Measurements from ENCODE around the gene PPP2R2C. TPM values are rescaled to one million over a fixed set of nuclear protein-coding genes. Genes with fewer than 3 reads are reported as not detected.

PPP2R2C gene
- total RNA-seq, 1 experiment from 2014 or later: not detected

DNA sequence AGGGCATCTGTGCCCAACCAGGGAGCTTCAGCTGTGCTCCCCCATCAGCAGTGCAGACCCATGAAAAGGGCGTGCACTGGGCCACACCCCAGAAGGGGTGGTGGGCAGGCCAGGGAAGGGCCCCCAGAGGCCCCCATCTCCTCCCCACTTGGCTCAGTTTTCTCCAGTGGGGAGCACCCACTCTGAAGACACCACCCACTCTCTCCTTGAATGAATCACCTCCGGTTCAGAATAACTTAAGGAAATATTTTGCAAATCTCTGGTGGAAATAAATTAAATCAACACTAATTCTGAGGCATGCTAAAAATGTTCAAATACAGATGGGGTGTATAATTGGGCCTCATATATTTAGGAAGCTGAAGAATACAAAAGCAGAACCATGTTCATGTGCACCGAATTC, 41.3 kb upstream of the PPP2R2C start:
- H3K36me3 ChIP-seq (ENCODE audit: control insufficient read depth, insufficient read depth, low read length): no peaks in the 10 kb centered on the region
- CTCF ChIA-PET: no interaction called here
- no peak overlapping the region for H3K4me3 Mint-ChIP-seq (ENCODE audit: unreplicated experiment)
- BruUV-seq (replicated peaks): no TSS peak
- H3K4me1 ChIP-seq: no peaks in the 10 kb centered on the region
- H3K27me3 Mint-ChIP-seq (ENCODE audit: insufficient read depth, unreplicated experiment): peaks cover 15% of the 10 kb centered on the region
- H3K9me3 Mint-ChIP-seq (ENCODE audit: unreplicated experiment): peaks cover 18% of the 10 kb centered on the region
- no peak for DNase-seq
- H3K4me1 Mint-ChIP-seq (ENCODE audit: low read depth, unreplicated experiment): no peaks in the 10 kb centered on the region
- no peaks in the 10 kb centered on the region for H3K9me3 ChIP-seq
- intact Hi-C loops (cut with micrococcal nuclease; ENCODE audit: unreplicated experiment): no loop called here
- no peaks in the 10 kb centered on the region for H3K27me3 ChIP-seq (replicated peaks; ENCODE audit: control insufficient read depth, insufficient read depth, low read length)
- H3K36me3 Mint-ChIP-seq (ENCODE audit: insufficient read depth, unreplicated experiment): peaks cover 6% of the 10 kb centered on the region
- H3K4me3 ChIP-seq (ENCODE audit: low read depth, low read length): no peak overlapping the region
- POLR2A ChIA-PET: no interaction called here
- TF ChIP-seq, protein P1, sequence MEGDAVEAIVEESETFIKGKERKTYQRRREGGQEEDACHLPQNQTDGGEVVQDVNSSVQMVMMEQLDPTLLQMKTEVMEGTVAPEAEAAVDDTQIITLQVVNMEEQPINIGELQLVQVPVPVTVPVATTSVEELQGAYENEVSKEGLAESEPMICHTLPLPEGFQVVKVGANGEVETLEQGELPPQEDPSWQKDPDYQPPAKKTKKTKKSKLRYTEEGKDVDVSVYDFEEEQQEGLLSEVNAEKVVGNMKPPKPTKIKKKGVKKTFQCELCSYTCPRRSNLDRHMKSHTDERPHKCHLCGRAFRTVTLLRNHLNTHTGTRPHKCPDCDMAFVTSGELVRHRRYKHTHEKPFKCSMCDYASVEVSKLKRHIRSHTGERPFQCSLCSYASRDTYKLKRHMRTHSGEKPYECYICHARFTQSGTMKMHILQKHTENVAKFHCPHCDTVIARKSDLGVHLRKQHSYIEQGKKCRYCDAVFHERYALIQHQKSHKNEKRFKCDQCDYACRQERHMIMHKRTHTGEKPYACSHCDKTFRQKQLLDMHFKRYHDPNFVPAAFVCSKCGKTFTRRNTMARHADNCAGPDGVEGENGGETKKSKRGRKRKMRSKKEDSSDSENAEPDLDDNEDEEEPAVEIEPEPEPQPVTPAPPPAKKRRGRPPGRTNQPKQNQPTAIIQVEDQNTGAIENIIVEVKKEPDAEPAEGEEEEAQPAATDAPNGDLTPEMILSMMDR (IDR thresholded peaks at IDR 0.05; ENCODE audit: insufficient read depth in 1 of 2, low read depth in 1 of 2, low read length in 1 of 2, severe bottlenecking in 1 of 2, unreplicated experiment in 1 of 2): no peak
- H3K27ac Mint-ChIP-seq (ENCODE audit: unreplicated experiment): no peak overlapping the region

DNA sequence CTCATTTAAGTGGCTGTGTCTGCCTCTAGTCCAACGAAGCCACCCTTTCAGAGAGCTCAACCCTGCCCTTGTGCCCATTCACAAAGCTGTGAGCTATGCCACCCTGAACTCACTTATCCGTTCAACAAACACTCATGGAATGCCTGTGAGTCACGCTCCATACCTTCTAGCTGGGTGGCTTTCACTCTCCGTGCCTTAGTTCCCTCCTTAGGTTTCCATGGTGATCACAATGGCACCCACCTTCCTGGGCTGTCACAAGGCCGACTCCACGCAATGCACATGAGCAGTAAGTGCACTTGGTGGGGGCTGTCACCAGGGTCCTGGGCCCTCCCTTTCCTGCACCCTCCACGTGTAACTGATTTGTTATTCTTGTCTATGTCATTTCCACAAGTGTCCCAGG, 37.2 kb upstream of the PPP2R2C start:
- DNase-seq: no peak
- ChIA-PET CTCF (no interaction called here), POLR2A (no interaction called here)
- Mint-ChIP-seq H3K27me3 (ENCODE audit: insufficient read depth, unreplicated experiment) (peaks cover 3% of the 10 kb centered on the region), H3K4me1 (ENCODE audit: low read depth, unreplicated experiment) (no peaks in the 10 kb centered on the region), H3K27ac (ENCODE audit: unreplicated experiment) (no peak overlapping the region), H3K4me3 (ENCODE audit: unreplicated experiment) (no peak overlapping the region), H3K36me3 (ENCODE audit: insufficient read depth, unreplicated experiment) (peaks cover 6% of the 10 kb centered on the region), H3K9me3 (ENCODE audit: unreplicated experiment) (peaks cover 21% of the 10 kb centered on the region)
- Histone ChIP-seq H3K4me3 (ENCODE audit: low read depth, low read length) (no peak overlapping the region), H3K9me3 (no peaks in the 10 kb centered on the region), H3K27me3 (replicated peaks; ENCODE audit: control insufficient read depth, insufficient read depth, low read length) (no peaks in the 10 kb centered on the region), H3K36me3 (ENCODE audit: control insufficient read depth, insufficient read depth, low read length) (no peaks in the 10 kb centered on the region), H3K4me1 (no peaks in the 10 kb centered on the region)
- no TSS peak for BruUV-seq (replicated peaks)
- intact Hi-C loops (cut with micrococcal nuclease; ENCODE audit: unreplicated experiment): no loop called here
- TF ChIP-seq, protein P1 (IDR thresholded peaks at IDR 0.05; ENCODE audit: insufficient read depth in 1 of 2, low read depth in 1 of 2, low read length in 1 of 2, severe bottlenecking in 1 of 2, unreplicated experiment in 1 of 2): no peak

DNA sequence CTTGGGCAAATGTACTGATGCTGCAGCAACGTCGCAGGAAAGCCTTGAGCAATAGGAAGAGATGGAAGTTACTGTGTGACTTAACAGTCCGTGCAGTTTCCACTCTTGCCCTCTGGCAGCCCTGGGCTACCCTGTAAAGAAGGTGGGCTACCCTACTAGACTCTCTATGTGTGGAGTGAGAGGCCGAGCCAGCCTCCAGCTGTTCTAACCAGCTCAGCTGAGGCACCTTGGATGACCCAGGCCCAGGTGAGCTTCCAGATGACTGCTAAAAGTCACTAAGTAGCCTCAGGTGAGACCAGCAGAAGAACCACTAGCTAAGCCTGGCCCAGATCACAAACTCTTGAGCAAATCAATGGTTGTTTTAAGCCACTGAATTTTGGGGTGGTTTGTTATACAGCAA, 34.9 kb upstream of the PPP2R2C start:
- no peak overlapping the region for H3K4me3 Mint-ChIP-seq (ENCODE audit: unreplicated experiment)
- Histone ChIP-seq H3K9me3 (no peaks in the 10 kb centered on the region), H3K4me1 (no peaks in the 10 kb centered on the region), H3K36me3 (ENCODE audit: control insufficient read depth, insufficient read depth, low read length) (no peaks in the 10 kb centered on the region), H3K27me3 (replicated peaks; ENCODE audit: control insufficient read depth, insufficient read depth, low read length) (no peaks in the 10 kb centered on the region), H3K4me3 (ENCODE audit: low read depth, low read length) (no peak overlapping the region)
- H3K27me3 Mint-ChIP-seq (ENCODE audit: insufficient read depth, unreplicated experiment): peaks cover 13% of the 10 kb centered on the region
- H3K4me1 Mint-ChIP-seq (ENCODE audit: low read depth, unreplicated experiment): no peaks in the 10 kb centered on the region
- TF ChIP-seq, protein P1 (IDR thresholded peaks at IDR 0.05; ENCODE audit: insufficient read depth in 1 of 2, low read depth in 1 of 2, low read length in 1 of 2, severe bottlenecking in 1 of 2, unreplicated experiment in 1 of 2): no peak
- peaks cover 6% of the 10 kb centered on the region for H3K36me3 Mint-ChIP-seq (ENCODE audit: insufficient read depth, unreplicated experiment)
- no TSS peak for BruUV-seq (replicated peaks)
- intact Hi-C loops (cut with micrococcal nuclease; ENCODE audit: unreplicated experiment): no loop called here
- DNase-seq: no peak
- ChIA-PET CTCF (no interaction called here), POLR2A (no interaction called here)
- H3K9me3 Mint-ChIP-seq (ENCODE audit: unreplicated experiment): peaks cover 32% of the 10 kb centered on the region
- H3K27ac Mint-ChIP-seq (ENCODE audit: unreplicated experiment): no peak overlapping the region
